NCI-H1694 treated with DMSO at 0.1 percent for 48 hours (cell line): Measurements from ENCODE around the gene CHMP1A.
"Not testable (repeated sequence)": the region's sequence is repeated elsewhere in the genome, so short reads cannot be mapped to it uniquely, and the experiment has no call there.

ENCODE experiments used
- DNase-seq: peaks from one replicate; lab custom pipeline; 2025; lab: John Stamatoyannopoulos, UW

The CHMP1A gene

DNA sequence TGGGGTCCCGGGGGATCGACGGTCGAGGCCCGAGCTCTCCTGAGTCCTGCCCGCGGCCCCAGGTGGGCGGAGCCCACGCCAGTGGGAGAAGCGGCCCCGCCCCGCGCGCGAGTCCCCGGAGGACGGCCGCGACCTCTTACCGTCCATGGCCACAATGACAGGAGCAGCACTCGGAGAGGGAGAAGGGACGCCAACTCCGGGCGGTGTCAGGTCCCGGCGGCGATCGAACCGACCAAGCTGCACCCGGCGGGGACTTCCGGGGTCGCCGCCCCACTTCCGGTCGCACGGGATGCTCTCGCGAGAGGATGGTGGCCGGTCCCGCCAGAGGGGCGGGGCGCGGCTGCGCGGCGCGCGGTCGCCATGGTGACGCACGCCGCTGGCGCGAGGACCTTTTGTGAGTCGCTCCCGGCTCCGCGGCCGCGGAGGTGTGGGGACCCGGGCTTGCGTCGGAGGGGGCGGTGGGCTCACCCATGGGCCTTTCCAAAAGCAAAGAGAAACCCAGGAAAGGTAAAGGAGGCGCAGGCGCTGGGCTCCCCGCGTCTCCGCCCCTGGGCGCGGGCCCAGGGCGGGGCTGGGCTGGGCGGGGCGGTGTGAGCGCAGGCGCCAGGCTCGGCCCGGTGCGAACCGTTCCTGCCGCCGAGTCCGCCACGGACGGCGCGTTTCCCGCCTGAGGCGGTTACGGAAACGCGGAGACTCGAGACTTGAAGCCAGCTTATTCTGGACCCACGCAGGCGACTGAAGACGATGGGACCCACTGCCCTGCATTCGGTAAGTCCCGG is at the start of gene CHMP1A, which contains the start of gene SPATA33:
TSS of gene CHMP1A (minus strand) at position 267 of the 779 bp plus-strand sequence. CDS start at position 147, 120 bp downstream.
TSS of gene SPATA33 (plus strand) at position 395 of the 779 bp plus-strand sequence. CDS start at position 471, 76 bp downstream.
- peak; percentile 60 for DNase-seq

DNA sequence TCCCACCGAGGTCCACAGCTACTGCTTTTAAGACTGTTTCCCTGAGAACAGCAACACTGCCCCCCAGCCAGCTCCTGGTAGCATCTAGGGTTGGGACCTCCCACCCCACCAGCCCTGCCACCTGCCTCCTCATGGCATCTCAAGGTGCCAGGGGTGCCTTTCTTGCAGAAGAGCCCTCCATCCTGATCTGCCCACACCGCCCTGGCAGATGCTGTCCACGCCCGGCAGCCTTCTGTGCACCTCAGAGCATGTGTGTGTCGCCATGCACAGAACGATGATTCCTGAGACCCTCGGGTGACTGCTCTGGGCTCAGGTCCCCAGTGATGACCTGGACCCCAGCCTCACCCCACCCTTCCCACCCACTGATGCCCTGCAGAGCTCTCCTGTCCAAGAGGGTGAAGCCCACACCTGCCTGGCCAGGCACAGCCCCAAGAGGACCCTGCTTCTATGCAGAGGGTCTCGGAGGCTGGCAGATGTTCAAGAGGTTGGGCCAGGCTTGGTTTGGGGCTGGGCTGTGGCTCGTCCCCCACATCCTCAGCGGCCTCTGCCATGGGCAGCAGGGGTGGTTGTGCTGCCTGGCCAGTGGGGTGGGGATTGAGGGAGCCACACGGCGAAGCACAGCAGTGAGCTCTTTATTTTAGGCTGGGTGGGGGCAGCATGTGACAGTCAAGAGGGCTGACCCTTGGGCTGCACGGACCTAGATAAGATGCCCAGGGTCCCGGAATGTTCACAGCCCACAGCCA is 49.2 kb upstream of the CHMP1A start:
- no peak for DNase-seq

DNA sequence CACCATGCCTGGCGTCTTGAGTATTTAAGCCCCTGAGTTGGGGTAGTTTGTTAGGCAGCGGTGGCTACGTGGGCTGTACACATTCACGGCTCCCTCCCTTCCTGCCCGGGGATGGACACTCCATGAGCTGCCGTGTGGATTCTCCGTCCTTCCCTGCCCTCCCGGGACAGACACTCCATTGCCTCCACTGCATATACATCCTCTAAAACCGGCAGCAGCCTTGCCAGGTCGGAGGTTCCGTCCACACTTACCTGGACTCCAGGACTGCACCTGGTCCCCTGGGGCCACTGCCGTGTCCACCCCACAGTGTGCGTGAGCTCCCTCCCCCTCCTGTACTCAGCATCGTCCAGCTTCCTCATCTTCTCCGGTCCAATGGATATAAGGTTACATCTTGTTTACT is 47.5 kb upstream of the CHMP1A start:
- DNase-seq: no peak

DNA sequence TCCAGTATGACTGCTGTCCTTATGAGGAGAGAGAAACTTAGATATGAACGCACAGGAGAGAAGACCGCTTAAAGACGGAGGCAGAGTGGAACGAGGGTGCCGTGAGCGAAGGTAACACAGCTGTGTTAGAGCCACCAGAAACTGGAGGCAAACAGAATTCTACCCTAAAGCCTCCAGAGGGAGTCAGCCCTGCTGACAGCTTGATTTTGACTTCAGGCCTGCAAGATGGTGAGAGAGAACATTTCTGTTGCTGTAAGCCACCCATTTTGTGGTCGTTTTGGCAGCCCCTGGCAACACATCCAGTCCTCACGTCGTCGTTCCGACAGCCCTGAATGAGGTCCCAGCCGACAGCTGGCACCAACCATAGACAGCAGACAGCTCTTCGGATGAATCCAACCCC is 46.8 kb upstream of the CHMP1A start:
- DNase-seq: no peak

DNA sequence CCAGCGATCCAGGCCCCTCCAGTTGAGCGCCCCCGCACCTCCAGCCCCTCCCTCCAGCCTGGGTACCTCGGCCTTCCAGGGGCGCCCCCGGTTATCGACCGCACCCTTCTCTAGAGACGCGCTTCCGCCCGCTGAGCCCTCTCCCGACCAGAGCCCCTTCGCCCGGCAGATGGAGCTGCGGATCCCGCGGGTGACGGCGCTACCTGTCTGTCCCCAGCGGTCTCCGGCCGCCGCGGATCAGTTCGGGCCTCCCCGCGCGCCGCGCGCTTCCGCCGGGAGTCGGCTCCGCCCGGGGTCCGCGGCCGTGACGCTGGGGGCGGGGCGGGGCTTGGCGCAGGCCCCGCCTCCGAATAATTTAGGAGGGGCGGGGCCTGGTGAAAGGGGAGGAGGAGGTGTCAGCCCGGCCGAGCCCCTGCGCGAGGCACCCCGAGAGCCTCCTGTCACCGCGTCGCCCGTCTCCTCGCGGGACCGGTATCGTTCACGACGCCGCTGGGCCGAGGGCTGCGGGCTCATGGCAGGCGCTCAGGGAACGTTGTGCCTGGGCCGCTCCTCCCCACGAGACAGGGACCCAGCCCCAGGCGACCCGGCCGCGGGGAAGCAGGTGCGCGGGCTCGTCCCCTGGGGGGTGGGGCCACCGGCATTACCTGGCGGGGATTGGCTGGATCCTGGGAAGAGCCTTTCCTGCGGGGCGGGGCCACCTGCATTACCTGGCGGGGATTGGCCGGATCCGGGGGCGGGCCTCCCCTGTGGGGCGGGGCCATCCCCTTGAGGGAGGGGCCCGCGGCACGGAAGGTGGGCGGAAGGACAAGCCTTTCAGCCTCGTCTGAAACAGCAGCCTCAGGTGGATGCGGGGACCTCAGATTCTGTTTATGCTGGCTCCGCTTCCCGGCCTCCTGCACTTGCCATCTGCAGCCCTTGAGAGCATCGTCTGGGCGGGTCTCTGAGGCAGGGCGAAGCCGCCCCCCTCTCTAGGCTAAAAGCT is 44.2 kb upstream of the CHMP1A start, which contains the start of gene SPATA2L:
TSS of gene SPATA2L (minus strand) at position 281 of the 982 bp plus-strand sequence. CDS start 473 bp downstream, outside the sequence.
- DNase-seq: peak; percentile 81

DNA sequence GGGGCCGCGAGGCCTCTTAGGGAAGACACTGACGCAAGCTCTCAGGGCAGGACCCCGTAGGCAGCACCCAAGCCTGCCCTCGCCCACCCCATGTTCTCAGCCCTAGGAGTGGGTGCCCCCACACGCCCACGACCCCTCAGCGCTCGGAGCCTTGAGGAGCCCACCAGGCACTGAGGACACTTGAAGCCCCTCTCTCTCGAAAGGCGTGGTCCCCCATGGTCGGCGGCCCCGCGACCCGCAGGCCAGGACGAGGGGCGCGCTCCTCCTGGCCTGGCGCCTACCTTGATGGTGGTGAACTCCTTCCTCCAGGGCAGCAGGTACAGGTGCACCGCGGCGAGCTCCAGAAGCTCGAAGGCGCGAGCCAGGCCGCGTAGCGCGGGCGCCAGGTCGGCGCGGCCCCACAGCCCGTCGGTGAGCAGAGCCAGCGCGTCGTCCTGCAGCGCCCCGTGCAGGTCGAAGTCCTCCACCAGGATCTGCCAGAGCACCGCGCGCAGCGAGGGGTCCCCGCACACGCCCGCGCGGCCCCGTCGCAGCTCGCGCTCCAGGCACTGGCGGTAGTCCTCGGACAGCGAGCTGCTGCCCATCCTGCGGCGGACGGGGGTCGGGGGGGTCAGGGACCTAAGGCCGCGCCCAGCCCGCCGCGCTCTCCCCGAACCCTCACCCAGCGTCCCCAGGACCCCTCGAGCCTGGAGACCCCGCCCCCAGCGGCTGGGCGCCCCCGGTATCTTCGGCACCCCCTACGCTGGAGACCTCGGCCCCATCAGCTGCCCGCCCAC is 43.3 kb upstream of the CHMP1A start:
- DNase-seq: no peak

DNA sequence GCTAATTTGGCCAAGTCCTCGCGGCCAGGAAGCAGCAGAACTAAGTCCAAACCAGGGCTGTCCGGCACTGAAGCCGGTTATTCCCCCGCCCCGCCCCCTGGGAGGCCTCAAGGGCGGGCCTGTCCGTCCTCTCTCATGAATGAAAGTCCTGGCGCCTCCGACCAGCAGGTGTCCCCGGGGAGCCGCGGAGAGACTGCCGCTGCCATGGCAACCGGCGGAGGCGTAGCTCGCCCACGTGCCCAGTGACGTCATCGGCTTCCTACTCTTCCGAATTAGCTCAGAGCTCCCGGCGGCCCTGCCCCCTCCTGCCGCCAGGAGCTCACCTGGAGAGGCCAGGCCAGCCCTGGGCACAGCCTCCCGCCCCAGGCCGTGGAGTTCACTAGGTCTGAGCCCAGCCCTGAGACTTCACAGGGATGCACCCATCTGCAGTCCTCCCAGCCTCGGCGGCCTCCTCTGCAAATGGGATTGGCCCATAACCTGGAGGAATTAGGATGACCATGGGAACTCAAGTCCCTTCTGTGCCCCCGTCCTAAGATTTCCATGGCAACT is 42.7 kb upstream of the CHMP1A start:
- peak; percentile 80 for DNase-seq

DNA sequence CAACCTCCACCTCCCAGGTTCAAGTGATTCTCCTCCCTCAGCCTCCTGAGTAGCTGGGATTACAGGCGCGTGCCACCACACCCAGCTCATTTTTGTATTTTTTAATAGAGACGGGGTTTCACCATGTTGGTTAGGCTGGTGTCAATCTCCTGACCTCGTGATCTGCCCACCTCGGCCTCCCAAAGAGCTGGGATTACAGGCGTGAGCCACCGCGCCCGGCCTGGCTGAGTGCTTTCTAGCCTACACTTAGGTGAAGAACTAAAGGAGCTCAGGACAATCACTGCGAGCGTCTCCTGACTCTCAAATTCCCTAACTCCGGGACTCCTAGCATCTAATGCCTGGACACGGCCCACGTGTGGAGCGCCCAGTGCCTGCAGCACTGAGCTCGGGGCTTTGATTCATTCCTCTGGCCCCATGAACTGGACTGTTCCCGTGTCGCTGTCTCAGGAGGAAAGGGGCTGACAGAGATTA is 42.2 kb upstream of the CHMP1A start:
- not testable (repeated sequence) for DNase-seq

DNA sequence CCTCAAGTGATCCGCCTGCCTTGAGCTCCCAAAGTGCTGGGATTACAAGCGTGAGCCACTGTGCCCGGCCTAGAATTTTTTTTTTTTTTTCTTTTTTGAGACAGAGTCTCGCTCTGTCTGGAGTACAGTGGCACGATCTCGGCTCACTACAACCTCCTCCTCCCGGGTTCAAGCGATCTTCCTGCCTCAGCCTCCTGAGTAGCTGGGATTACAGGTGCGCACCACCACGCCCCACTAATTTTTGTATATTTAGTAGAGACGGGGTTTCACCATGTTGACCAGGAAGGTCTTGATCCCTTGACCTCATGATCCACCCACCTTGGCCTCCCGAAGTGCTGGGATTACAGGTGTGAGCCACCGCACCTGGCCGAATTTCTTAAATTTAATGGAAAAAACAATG is 41.2 kb upstream of the CHMP1A start:
- not testable (repeated sequence) for DNase-seq

DNA sequence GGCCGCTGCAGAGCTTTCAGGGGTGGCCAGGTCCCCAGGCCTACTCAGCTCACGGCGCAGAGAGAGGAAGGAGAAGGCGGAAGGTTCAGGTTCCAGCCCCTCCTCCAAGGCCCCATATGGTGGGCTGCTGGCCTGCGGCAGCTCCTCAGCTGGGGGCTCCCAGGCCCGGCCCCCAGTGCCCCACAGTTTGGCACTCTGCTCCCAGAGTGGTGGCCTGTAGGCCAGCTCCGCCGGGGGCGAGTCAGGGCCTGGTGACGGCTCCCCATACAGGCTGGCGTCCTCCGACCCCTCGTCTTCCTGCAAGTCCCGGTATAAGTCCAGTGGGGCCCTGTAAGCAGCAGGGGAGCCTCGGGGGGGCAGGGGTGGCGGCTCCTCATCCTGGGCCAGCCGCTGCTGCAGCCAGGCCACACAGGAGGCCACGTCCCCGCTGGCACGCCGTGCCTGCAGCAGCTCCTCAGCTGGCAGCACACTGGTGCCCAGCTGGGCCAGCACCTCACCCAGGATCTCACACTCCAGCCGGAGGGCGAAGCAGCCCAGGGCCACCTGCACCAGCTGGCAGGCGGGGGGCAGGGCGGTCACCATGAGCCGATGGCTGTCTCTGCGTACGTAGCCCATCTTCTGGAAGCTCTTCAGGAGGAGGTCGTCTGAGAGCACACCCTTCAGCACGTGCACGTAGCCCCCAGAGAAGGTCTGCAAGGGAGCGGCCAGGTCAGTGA is 40.3 kb upstream of the CHMP1A start:
- no peak for DNase-seq

DNA sequence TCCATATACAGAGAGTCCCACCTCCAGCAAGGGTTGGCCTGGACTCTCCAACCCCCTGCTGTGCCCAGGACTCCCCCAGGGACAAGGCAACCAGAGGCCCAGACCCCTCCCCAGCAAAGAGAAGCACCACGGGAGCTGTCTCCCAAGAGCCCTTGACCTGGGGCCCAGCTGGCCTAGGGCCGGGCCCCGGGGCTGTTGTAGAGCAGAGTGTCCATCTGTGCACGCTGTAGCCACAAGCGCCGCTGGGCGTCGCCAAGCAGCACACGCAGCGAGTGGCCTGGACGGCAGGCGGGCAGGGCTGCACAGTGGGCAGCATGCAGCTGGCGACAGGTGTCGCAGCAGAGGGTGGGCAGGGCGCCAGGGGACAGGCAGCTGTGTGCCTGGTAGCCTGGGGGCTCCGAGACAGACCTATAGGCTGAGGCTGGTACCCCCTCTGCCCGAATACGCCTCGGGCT is 39.7 kb upstream of the CHMP1A start:
- DNase-seq: no peak

DNA sequence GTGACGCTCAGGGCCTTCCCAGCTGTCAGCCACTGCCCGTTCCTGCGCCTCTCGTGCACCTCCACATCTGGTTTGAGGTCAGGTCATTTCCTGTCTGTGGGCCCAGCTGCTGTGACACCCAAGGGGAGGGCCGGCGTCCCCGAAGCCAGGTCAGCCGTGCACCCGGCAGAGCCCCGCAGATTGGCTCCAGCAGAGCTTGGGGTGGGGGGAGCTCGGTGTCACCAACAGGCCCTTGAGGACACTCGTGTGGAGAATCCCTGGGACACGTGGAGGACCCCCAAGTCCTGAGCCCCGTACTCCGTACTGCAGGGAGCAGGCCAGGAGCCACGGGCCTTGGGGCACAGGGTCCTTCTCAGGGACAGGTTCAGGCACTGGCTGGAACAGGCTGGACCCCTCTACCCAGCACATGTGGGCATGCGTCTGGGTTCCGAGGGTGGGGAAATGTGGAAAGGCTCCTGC is 39.2 kb upstream of the CHMP1A start:
- DNase-seq: no peak

DNA sequence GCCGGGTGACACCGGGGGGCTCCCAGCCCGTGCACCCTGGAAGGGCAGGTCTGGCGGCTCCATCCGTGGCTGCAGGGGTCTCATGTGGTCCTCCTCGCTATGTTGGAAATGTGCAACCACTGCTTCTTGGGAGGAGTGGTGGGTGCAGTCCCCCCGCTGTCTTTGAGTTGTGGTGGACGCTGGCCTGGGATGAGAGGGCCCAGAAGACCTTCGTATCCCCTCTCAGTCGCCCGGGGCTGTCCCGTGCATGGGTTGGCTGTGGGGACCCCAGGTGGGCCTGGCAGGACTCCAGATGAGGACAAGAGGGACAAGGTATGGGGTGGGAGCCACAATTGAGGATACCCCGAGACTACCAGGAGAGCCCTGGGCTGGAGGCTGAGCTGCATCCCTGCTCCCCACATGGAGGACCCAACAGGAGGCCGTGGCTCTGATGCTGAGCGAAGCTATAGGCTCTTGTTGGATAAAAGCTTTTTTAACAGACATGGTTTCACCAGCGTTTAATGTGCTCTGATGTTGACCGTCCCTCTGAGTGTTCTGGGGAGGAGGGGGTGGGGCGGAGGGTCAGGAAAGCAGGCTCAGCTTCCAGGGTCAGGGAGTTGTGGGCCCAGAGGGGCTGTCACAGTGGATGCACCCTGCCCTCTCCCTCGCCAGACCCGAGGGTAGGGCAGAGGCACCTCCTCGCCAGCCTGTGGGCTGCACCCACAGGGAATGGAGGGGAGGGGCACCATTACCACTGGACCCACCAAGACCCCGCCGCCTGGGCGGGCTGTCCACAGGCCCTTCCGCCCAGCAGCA is 38.6 kb upstream of the CHMP1A start:
- DNase-seq: no peak

DNA sequence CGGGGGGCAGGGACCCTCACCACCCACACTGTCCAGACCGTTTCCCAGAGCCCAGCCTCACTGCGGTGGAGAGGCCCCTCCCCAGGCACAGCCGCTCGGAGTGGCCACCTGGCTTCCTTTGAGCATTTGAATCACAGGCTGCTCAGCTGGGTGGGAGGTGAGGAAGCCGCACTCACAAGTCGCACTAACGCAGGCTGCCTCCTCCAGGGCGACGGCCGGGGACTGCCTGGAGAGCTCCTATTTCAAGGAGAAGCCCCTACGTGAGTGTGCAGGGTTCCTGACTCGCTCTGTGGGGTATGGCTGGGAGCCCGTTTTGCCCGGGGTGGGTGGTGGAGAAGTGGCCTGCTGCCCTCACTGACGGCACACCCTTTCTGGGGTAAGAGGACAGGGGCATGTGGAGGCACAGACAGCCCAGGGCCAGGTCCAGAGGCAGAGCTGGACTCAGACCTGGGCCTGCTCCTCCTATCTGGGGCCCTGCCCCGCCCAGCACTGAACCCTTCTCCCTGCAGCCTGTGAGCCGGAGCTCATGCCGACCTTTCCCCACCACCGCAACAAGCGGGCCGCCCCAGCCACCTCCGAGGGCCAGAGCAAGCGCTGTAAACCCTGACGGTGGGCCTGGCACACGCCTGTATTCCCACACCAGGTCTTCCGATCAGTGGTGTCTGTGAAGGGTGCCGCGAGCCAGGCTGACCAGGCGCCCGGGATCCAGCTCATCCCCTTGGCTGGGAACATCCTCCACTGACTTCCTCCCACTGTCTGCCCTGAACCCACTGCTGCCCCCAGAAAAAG is 37.8 kb upstream of the CHMP1A start:
- DNase-seq: no peak

DNA sequence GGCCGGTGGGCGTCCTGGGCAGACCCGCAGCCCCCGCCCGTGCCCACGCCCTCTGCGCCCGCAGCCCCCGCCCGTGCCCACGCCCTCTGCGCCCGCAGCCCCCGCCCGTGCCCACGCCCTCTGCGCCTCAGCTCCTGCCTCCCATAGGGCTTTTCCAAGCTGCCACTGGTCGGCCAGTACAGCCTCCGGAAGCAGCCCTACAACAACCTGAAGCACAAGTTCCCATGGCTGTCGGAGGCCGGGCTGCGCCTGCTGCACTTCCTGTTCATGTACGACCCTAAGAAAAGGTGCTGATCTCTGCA is 37.2 kb upstream of the CHMP1A start:
- not testable (repeated sequence) for DNase-seq

DNA sequence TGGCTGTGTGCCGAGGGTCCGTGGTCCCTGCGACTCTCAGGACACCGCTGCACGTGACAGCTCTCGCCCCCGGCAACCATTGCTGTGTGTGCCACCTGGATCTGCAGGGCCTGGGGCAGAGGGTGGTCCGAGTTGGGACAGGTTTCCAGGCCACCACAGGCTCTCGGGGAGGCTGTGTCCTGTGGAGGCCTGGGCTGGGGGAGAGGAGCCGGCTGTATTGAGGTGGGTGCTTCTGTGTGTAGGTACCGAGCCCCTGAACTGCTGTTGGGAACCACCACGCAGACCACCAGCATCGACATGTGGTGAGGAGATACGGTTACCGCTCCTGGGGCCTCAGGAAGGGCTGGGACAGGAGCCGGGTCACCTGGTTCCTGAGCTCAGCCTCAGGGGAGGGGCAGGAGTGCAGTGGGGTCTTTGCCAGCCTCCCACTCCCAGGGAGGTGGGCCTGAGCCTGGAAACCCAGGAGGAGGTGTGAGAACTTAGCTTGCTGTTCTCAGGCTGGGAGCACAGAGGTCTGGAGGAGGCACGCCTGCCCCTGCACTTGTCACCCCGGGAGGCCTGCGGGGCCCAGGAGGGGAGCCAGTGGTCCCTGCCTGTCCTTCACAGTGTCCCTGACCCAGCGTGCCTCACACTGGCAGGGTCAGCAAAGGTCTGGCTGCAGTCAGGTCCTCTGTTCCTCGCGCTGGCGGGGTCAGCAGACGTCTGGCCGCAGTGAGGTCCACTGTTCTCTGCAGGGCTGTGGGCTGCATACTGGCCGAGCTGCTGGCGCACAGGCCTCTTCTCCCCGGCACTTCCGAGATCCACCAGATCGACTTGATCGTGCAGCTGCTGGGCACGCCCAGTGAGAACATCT is 36.6 kb upstream of the CHMP1A start:
- DNase-seq: no peak

DNA sequence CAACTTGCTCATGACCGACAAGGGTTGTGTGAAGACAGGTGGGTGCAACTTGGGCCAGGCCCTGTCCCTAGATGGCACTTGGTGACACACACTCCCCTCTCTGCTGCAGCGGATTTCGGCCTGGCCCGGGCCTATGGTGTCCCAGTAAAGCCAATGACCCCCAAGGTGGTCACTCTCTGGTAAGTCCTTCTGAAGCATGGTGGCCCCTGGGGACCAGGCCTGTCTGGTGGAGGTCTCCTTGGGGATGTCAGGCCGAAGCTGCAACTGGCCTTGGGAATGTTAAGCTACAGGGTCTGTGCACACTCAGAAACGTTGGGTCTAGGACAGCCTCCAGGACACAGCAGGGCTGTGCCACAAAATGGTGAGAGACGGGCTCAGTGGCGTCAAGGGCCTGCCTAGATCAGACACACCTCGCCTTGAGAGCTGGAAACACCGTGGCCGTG is 35.8 kb upstream of the CHMP1A start:
- DNase-seq: no peak
